ENCODE data around the gene S100A3.
"Not testable (repeated sequence)": the region's sequence is repeated elsewhere in the genome, so short reads cannot be mapped to it uniquely, and the experiment has no call there.

Gene S100A3

DNA sequence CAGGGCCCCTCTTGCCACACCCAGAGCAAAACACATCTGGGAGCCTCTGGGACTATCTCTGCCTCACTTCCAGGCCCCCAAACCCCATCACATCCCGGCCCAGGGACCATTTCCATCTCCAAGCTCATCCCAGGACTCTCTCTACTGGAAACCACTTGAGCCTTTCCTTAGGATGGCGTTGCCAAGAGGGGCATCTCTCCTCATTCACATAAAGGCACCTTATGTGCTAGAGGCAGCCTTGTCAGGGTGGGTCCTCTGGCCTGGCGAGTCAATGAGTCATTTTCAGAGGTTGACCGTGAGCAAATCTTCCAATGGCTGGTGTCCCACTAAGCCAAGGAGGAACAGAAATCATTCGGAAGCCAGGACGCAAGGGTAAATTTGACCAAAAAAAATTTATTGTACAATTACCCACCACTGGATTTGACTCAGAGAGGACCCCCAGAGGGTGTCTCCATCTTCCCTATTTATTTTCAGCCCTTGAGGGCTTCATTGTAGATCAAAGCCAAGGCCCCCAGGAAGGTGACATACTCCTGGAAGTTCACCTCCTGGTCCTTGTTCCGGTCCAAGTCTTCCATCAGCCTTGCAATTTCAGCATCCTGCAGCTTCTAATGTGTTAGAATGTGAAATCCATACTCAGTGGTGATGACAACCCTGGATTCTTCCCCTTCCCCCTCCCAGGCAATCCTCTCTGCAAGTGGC, 14.7 kb downstream of the S100A3 start:
- DNase-seq: no peak

DNA sequence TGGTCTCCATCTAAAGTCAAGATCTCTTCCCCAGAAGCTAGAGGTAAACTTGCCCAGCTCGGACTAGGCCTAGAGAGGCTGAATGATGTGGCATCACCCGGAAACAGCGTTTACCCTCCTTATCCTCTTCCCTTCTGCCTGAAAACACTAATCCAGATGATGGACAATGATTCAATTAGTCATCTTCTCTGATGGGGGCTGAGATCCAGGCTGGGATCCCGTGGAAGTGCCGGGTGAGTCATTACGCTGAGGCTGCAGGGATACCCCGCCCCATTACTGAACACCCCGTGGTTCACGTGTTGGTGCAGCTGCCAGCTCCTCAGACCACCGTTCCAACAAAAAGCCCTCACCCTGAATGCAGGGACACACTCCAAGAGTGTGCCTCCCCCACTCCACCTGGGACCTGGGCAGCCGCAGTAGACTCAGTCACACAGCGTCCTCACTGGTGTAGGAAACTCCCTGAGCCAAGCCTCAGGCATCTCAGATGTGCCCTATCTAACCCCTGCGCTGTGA, 15.3 kb downstream of the S100A3 start:
- no peak for DNase-seq

DNA sequence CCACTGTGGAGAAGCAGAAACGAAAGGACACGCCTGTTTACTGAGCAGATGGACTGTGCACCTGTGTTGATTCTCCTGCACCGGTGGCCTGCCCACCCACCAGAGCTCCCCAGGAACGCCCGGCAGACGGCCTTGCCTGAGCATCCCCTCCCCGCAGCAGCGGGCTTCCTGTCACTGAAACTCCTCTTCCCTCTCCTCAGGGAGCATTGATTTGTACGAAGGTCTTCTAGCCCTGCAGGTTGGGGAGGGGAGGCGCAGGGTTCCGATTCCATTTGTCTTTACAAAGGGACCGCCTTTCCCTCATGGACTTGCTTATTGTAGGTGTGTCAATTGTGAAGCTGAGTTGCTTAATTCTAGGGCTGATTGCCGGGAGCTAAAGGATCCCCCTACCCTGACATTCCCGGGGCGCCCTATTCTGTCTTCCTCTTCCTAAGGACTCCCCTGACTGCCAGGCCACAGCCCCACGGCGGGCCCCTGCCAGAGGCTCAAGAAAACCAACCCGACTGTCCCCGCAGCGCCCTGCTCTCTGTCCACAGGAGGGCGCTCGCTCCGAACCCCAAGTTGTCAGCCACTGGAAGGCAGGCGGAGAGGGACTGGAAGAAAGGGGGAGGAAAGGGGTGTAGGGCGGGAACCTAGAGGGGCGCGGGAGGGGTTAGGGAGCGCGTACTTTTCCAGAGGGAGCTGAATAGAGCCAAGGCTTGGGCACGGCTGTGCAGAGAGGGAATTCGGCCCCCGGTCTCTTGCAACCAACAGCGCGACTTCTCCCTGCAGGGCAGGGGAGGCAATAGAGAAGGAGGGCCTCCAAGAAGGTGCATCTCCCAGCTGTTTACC, 16.1 kb downstream of the S100A3 start:
- DNase-seq: peak; percentile 23

DNA sequence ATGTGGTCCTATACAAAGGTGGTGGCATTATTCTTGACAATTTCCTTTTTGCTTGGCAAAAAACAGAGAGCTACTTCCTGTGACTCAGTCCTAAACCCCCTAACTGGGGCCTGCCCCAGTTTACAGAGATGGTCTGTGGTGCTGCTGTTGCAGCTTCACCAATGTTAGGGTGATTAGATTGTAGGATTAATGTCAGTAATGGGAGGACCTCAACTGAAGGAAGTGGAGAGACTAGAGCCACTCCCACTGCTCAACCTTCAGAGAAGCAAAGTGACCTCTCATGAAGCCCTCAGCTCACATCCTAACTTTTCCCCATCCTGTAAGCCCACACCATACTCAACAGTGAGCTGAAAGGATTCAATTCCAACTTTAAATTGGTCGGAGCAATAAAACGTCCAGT, 16.9 kb downstream of the S100A3 start:
- DNase-seq: no peak

DNA sequence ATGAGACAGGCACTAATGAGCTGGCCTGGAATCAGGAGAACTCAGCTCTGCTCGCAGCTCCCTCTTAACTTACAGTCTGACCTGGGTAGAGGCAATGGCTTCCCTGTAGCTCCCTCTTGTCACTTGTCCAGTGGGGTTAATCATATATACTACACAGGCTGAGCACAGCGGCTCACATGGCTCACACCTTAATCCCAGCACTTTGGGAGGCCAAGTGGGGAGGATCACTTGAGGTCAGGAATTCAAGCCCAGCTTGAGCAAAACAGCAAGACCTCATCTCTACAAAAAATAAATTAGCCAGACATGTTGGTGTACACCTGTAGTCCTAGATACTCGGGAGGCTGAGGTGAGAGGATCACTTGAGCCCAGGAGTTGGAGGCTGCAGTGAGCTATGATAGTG, 17.4 kb downstream of the S100A3 start:
- no peak for DNase-seq

DNA sequence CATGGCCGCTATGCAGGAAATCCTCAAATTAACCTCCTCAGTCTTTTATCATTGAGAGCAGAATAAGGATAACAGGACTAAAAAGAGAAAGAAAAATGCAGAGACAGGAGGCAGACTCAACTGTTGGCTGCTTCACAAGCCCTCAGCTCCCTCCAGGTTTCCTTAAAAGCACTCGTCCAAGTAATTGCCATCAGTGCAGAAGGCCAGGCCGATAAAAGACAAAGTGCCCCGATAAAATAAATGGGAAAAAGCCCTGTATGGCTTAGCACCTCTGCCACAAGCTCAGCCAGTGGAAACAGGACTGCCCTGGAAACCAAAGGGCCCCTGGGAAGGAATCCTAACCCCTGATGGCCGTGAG, 21.4 kb downstream of the S100A3 start:
- no peak for DNase-seq

DNA sequence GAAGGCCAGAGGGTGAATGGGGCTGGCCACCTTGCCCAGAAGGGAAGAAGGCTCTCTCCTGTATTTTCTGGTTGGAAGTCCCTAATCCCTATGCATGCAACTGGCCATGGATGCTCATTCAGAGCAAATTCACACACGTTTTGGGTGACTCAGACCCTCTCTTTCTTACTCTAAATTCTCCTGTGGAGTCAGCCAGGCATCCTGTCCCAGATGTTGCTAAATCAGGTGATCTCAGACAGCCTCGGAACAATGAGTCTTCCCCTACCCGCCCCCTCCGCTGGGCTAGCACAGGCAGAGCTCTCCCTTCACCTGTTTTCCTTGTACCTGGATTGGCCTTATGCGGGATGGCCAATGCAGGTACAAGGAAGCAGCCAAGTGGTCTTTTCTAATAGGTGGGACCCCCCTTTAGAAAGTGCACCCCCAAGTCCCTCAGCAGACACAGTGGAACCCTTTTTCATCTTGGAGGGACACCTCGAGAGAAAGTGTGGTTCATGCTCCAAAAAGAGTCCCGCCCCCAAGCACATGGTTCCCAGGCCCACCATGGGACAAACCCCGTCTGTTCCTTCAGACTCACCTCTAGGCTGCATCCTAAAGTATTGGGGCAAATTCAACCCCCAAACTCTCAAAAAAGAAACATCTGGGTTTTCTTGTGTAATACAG, 21.9 kb downstream of the S100A3 start:
- DNase-seq: no peak

DNA sequence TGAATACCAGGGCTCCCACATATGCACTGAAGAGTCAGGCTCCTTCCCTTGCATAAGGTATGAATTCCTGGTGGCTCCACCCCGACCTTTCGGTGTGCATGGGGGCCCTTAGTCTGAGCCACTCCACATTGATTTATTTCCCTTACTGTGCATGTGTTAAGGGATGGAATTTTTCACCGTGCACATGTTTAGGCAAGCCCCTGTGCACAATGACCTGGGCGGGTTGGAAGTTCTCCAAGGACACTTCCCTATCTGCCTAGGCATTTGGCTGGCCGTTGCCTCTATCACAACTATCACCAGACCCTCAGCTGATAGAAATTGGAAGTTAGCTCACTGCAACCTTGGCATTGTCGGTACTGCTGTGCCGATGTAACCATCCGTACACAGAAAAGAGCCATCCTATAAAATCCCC, 22.9 kb downstream of the S100A3 start:
- DNase-seq: no peak

DNA sequence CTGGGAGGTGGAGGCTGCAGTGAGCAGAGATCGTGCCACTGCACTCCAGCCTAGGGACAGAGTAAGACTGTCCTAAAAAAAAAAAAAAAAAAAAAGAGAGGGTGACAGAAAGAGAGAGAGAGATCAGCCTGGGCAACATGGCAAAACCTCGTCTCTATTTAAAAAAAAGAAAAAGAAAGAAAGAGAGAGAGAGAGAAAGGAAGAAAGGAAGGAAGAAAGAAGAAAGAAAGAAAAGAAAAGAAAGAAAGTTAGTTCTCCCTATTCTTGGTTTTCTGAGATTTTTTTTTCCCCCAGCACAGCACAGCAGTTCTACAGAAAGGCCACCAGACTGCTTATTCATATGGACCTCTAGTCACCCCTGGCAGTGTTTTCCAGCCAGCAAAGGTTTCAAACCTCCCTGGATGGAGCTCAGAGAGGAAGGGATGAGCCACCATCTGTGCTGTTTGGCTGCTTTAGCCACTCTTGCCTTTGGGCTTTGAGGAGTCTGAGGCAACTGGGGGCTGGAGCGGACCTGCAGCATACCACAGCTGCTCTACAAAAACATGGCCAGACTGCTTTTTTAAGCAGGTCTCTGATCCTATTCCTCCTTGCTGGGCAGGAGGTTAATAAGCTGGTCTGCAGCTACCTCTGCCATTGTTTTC, 23.9 kb downstream of the S100A3 start:
- DNase-seq: peak; percentile 55

DNA sequence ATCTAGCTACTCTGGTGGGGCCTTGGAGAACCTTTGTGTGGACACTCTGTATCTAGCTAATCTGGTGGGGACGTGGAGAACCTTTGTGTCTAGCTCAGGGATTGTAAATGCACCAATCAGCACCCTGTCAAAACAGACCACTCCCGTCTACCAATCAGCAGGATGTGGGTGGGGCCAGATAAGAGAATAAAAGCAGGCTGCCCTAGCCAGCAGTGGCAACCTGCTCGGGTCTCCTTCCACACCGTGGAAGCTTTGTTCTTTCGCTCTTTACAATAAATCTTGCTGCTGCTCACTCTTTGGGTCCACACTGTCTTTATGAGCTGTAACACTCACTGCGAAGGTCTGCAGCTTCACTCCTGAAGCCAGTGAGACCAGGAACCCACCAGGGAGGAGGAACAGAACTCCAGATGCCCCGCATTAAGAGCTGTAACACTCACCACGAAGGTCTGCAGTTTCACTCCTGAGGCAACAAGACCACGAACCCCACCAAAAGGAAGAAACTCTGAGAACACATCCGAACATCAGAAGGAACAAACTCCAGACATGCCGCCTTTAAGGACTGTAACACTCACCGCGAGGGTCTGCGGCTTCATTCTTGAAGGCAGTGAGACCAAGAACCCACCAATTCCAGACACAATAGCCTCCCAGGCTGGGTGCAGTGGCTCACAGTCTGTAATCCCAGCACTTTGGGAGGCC, 26.6 kb downstream of the S100A3 start:
- not testable (repeated sequence) for DNase-seq

DNA sequence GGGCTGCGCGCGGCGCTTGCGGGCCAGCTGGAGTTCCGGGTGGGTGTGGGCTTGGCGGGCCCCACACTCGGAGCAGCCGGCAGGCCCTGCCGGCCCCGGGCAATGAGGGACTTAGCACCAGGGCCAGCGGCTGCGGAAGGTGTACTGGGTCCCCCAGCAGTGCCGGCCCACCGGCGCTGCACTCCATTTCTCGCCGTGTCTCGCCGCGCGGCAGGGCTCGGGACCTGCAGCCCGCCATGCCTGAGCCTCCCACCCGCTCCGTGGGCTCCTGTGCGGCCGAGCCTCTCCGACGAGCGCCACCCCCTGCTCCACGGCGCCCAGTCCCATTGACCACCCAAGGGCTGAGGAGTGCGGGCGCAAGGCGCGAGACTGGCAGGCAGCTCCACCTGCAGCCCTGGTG, 27.2 kb downstream of the S100A3 start:
- not testable (repeated sequence) for DNase-seq

DNA sequence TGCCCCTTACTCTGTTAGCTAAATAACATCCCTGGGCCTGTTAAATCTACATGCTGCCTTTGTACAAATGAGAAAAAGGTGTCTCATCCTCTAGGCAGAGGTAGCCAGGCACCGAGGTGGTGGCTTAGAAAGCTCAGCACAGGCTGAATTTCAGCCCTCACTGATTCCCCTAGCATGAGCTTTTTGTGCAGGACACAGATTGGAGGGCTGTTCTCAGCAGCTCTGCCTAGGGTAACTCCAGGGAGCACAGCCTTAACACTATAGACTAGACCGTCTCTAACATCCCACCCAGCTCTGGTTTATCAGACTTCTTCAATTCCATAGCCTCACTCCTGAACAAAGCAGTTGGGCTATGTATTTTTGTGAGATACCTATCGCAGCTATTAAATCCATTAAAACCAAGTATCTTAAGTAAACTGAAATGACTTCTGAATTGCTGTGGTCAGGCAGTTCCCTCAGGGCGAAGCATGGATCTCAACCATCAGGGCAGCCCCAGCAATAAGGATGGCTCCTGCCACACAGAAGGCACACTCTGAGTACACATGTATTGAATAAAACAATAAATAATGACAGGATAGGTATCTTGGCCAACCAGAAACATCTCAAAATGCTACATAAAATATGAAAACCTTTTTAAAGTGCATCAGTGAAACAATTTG, 28.1 kb downstream of the S100A3 start:
- no peak for DNase-seq

DNA sequence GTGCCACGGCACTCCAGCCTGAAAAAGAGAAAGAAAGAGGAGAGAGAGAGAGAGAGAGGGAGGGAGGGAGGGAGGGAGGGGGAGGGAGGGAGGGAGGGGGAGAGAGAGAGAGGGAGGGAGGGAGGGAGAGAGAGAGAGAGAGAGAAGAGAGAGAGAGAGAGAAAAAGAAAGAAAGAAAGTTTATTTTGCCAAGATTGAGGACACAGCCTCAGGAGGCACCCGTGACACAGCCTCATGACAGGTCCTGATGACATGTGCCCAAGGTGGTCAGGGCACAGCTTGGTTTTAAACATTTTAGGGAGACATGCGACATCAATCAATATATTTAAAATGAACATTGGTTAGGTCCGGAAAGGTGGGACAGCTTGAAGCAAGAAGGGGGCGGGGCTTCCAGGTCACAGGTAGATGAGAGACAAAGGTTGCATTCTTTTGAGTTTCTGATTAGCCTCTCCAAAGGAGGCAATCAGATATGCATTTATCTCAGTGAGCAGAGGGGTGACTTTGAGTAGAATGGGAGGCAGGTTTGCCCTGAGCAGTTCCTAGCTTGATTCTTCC, 28.8 kb downstream of the S100A3 start:
- DNase-seq: not testable (repeated sequence)

DNA sequence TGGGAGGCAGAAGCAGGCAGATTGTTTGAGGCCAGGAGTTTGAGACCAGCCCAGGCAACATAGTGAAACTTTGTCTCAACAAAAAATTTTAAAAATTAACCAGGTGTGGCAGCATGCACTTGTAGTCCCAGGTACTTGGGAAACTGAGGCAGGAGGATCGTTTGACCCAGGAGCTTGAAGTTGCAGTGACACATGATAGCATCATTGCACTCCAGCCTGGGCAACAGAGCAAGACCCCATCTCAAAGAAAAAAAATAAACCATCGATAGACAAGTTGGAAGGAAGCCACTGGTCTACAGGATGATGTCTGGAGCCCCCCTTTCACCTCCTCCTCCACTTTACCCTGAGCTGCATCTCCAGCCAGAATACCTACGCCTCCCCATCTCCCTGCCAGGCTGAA, 29.8 kb downstream of the S100A3 start:
- DNase-seq: no peak

DNA sequence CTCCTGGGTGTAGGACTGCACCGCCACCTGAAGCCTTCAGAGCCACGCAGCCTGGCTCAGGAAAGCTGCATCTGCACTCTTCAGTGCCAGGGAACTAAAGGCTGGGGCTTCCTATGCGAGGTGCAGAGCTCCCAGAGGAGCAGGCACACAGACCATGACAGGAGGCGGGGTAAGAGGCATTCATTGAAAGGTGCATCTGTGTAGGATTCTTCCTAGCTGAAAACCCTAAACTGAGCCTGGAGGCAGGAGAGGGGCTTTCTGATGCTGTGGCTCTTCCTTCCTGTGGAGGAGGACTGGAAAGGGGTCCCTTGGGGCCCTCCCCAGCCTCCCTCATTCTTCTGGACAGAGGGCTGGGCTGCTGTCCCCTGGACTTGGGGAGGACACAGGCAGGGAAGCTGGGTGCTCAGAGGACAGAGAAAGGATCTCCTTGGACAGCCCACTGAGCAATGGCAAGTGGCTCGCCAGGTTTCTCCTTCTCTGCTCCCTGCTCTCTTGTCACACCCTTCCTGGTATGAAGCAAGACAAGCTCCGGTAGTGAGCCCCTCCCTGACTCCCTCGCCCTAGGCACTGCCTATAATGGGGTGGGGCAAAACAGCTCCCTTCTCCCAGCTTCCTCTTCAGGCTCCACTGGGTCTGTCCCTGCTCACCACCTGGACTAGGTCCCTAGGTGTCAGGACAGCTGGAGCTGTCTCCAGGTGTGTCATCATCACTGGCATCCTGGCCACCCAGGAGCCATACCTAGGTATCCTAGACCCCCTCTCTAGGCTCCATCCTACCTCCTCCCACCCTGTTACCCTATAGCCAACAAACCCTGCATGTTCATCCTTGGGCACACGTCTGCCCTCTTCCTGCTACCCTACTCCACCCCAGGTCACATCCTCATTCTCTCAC, 33.3 kb downstream of the S100A3 start:
- DNase-seq: no peak

DNA sequence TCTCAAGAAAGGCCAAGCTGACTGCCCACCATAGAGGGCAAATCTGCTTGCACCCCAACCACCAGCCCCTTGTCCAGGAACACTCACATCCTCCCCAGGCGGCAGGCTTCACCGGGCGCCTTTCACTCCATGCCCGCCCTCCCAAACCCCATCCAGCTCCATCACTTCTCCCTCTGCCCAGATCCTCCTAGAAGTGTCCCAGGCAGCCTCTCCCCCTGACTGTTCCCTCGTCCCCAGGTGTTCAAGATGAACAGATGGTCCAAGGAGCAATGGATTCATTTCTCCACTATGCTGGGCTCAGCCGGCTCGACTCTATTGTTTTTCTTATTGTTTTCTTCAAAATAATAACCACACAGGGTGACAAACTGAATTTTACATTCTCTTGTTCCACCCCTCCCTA, 35.4 kb downstream of the S100A3 start:
- no peak for DNase-seq

DNA sequence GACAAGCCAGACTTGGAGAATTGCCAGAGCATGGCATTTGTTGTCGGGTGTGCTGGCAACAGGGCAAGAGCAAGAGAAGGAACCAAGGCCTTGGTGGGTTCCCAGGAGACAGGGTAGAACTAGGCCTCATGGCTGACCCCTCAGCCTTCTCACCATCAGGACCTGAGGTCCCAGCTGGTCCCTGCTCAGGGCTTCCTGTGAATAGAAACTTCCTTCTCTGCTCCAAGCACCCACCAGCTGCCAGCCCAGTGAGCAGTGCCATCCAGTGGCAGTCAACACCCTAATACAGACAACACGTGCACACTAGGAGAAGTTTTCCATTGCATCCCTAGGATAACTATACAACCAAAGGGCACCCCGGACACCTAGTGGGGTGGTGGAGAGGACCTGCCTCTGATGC, 36.0 kb downstream of the S100A3 start:
- no peak for DNase-seq

DNA sequence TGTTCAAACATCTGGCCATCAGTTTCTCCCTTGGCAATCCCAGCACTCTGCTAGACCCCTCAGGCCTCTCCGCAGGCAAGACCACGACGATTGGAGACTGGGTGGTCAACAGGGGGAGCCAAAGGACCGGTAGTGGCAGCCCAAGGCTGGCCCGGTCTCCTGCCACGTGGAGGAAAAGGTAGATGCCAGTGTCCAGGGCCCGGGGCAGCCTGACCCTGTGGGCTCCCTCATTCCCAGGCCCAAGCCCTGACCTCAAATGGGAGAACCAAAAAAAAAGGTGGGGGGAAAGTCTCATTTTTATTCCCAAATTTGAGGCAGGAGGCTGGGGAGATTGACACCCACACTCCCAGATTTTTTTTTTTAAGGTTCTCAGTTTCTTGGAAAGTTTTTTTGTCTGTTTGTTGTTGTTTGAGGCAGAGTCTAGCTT, 38.1 kb downstream of the S100A3 start:
- no peak for DNase-seq

DNA sequence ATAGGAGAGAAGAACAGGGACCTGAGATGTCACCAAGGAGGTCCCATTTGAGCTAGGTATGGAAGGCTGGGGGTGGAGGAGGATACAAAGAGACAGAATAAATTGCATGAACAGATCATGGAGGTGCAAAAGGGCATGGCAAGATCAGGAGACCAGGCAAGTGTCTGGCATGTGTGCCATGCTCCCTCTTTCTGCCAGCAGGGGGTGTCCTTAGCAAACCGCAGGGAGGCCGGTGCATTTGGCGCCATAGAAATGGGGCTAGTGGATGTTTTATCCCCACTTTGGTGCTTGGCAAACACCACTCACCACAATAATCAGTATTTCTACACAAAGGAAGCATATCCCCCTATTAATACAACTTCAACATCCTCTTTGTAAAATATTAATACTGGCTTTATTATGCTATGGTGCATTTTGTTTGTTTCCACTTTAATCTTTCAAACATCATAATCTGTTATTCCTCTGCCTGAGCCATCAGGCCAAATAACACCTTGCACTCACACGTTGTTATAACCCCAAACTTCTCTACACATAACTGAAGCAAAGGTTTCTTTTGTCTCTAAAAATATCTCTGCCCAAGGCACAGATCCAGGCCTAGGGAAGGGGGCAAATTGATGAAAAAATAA, 39.2 kb downstream of the S100A3 start:
- DNase-seq: no peak

DNA sequence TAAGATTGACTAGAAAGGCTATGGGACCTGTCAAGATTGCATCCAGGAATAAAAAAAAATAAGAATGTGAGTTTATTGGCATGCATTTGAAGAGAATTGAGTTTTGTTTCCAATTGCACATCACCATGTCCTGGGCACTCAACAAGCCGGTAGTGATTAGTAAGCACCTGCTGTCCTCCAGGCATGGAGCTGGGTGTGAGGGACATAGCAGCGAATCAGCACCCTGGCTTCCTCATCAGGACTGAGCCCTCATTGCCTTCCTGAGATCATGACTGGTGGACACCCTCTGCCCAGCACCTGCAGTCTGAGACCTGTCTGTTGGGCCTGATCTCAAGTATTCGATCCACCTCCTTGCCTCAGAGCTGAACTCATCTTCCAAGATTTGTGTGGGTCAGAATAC, 40.0 kb downstream of the S100A3 start:
- no peak for DNase-seq

Data from NCI-H524 treated with DMSO at 0.1 percent for 48 hours (cell line).